Measurements from ENCODE around the gene SPCS3. TPM values are rescaled to one million over a fixed set of nuclear protein-coding genes. Genes with fewer than 3 reads are reported as not detected.

The SPCS3 gene
- 121 and 212 TPM in 2 replicates for total RNA-seq

GRCh38 chr4:176319704-176320339, at the start of gene SPCS3:
Gene SPCS3 (plus strand): TSS chr4:176319966. CDS start chr4:176320077, 111 bp downstream.

Other genes starting within 250 kb of the SPCS3 start
- 0.19 and 0.28 TPM in 2 replicates for gene SPATA4, start 124.4 kb upstream of the SPCS3 start, total RNA-seq
- gene ASB5, start 50.7 kb upstream of the SPCS3 start, total RNA-seq: under 0.01 and 6.2 TPM in 2 replicates